Heart left ventricle (tissue), 16 donors: Measurements from ENCODE around the gene ERP27. TPM values are rescaled to one million over a fixed set of nuclear protein-coding genes. Genes with fewer than 3 reads are reported as not detected.

Experiments used
- ATAC-seq, 4 donors: fragments of 200-7000 bp; cut with Tn5 transposase; one replicate each; pipeline ENCODE4 v1.9.1; 2020 to 2022; ENCODE audit warnings: moderate library complexity in 4 of 4, mild to moderate bottlenecking in 3 of 4, moderate number of reproducible peaks in 1 of 4
- DNase-seq, 5 donors: peaks; one replicate each; pipeline ENCODE4 v3.0.0-alpha.2; 2020
- H3K27ac ChIP-seq, 12 donors: fragments of 200-600 bp; sonication (generic) in 4 of 12; one replicate each; pipeline versions ENCODE4 v1.5.0 to v1.8.0; 2016 to 2022; ENCODE audit warnings: mild to moderate bottlenecking in 2 of 12
- H3K27me3 ChIP-seq, 9 donors: fragments of 200-600 bp; sonication (generic) in 2 of 9; one replicate each; pipeline versions ENCODE4 v1.5.1 to v1.8.0; 2016 to 2022; ENCODE audit warnings: mild to moderate bottlenecking in 3 of 9
- H3K36me3 ChIP-seq, 9 donors: fragments of 200-600 bp; sonication (generic) in 2 of 9; one replicate each; pipeline versions ENCODE4 v1.5.0 to v1.8.0; 2018 to 2022; ENCODE audit warnings: mild to moderate bottlenecking in 2 of 9
- H3K4me1 ChIP-seq, 12 donors: fragments of 200-600 bp; sonication (generic) in 4 of 12; one replicate each; pipeline versions ENCODE4 v1.5.0 to v1.8.0; 2016 to 2022; ENCODE audit warnings: mild to moderate bottlenecking in 3 of 12
- H3K4me3 ChIP-seq, 12 donors: fragments of 200-600 bp; sonication (generic) in 4 of 12; one replicate each; pipeline versions ENCODE4 v1.5.0 to v1.8.0; 2017 to 2022; ENCODE audit warnings: mild to moderate bottlenecking in 9 of 12, moderate library complexity in 4 of 12
- H3K9me3 ChIP-seq, 12 donors: fragments of 200-600 bp; sonication (generic) in 4 of 12; one replicate each; pipeline versions ENCODE4 v1.5.0 to v1.8.0; 2016 to 2022; ENCODE audit warnings: mild to moderate bottlenecking in 1 of 12
- POLR2A ChIP-seq, 2 donors: fragments of 450-650 bp; IDR thresholded peaks; one replicate each; pipeline ENCODE4 v1.6.1; 2017; ENCODE audit warnings: antibody characterized with exemption in 2 of 2, mild to moderate bottlenecking in 2 of 2, moderate library complexity in 2 of 2
- WGBS, 4 donors: extraction: QIAGEN DNeasy Blood & Tissue Kit in 2 of 4; methylation state at CpG; one replicate each; pipeline versions ENCODE4 v1.1.5 to v1.1.7; 2013 to 2018; 5-methylcytosine and 5-hydroxymethylcytosine counted together
- intact Hi-C, 10 donors: fragments of 100-400 bp; cut with DNase I; formaldehyde crosslinking; loops; one replicate each; pipeline versions ENCODE4 v1.11.1 to v1.14.2; 2022
- polyA plus RNA-seq, 2 donors: library from polyadenylated mRNA; stranded (reverse); fragments of 200-250 nt; gene quantifications; one replicate each; pipeline ENCODE4 v1.2.3, GENCODE V29; 2013
- total RNA-seq, 9 donors: library from RNA; depleted of rRNA in 2 of 9; stranded (reverse); fragments of >200 nt in 2 of 9; fragmentation: NEBNext Ultra II Directional in 3 of 9; extraction: Animal tissue kit (Norgen Biotek cat#: 25700) in 3 of 9; gene quantifications; one replicate each; pipeline versions ENCODE4 v1.1.0 to v1.2.4, GENCODE V29; 2016 to 2023
- TF ChIP-seq, protein P1 (sequence below), 12 donors: fragments of 200-600 bp; sonication (generic) in 4 of 12; IDR thresholded peaks; one replicate each; pipeline versions ENCODE4 v1.5.0 to v1.8.0; 2018 to 2022; ENCODE audit warnings: antibody characterized with exemption in 12 of 12, mild to moderate bottlenecking in 5 of 12
- donor health status: ischemic (EF 13 %, LVEDD 7.1; RV severe dilation, severe dysfunction).
- donor health status: healthy with polysubstance abuse.
- donor health status: DM: no; HTN: yes; CAD: no.
- donor health status: DM: no; HTN: no; CAD: no.
- donor health status: ischemic (EF 25% LVEDD 6.9; RV normal size, moderate dysfunction).
- donor health status: ischemic (EF 25% LVEDD 5.7; RV mildly dilated, moderate dysfunction).
- donor health status: healthy.
- donor health status: DM: yes; HTN: yes; CAD: no.
- donor health status: ischemic (EF 35%, LVEDD 5.7; RV mildly dilated, moderate dysfunction).
- donor health status: nonischemic (EF 11% LVEDD 7.7; RV severe dilation, severe dysfunction).
- donor health status: DM: yes; HTN: yes; CAD: no.
- donor health status: PGD.
- donor health status: ischemic (EF 29% LVEDD 5.4; RV normal size, mild dysfunction).
- donor health status: nonischemic (EF 23%, LVEDD 6.1; RV moderate dilation, normal function).

Gene ERP27
- total and polyA plus RNA-seq, 11 donors, result 0.12 to 0.93 (median 0.22) TPM; not detected in 2

DNA sequence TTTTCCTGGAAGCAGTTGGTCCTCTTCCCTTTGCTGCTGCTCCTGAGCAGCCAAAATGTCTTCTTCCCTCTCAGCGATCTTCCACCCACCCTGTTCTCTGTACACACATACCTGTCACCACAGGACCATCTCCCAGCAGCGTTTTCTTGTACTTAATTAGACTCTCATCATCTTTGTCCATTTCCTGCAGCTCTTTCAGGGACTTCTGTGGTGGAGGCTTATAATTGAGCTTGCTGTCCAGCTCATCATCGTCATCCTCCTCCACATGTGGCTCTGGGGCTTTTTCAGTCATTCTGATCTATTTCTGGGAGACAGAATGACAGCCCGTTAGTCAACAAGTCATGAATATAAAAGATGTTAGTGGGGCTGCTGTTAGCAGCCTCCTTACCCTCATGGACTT is 12.1 kb upstream of the ERP27 start:
- WGBS, 4 donors, result 53 to 68% (median 60%) methylated on average over 4 of the region's 4 CpGs
- Histone ChIP-seq H3K4me3 (peak overlapping the region in 1 of 12 donors; percentile 18), H3K4me1 (peaks cover 5 to 96% (median 59%) of the 10 kb centered on the region in 12 donors), H3K9me3 (no peaks in the 10 kb centered on the region), H3K36me3 (peaks cover 0 to 56% (median 39%) of the 10 kb centered on the region in 9 donors), H3K27me3 (no peaks in the 10 kb centered on the region), H3K27ac (peak overlapping the region in 9 of 12 donors; percentile 33 to 92 (median 78))
- TF ChIP-seq POLR2A (IDR thresholded peaks at IDR 0.05), result no peak
- TF ChIP-seq, protein P1, sequence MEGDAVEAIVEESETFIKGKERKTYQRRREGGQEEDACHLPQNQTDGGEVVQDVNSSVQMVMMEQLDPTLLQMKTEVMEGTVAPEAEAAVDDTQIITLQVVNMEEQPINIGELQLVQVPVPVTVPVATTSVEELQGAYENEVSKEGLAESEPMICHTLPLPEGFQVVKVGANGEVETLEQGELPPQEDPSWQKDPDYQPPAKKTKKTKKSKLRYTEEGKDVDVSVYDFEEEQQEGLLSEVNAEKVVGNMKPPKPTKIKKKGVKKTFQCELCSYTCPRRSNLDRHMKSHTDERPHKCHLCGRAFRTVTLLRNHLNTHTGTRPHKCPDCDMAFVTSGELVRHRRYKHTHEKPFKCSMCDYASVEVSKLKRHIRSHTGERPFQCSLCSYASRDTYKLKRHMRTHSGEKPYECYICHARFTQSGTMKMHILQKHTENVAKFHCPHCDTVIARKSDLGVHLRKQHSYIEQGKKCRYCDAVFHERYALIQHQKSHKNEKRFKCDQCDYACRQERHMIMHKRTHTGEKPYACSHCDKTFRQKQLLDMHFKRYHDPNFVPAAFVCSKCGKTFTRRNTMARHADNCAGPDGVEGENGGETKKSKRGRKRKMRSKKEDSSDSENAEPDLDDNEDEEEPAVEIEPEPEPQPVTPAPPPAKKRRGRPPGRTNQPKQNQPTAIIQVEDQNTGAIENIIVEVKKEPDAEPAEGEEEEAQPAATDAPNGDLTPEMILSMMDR (IDR thresholded peaks at IDR 0.05), result no peak
- intact Hi-C loops, result loop anchor here in 3 of 10 donors (5.0 kb wide), 3 partner anchors 48 to 108 kb away; partner anchors contain the start of gene ART4 (in 1 of the 3)
- ATAC-seq (no peak), DNase-seq (no peak)

DNA sequence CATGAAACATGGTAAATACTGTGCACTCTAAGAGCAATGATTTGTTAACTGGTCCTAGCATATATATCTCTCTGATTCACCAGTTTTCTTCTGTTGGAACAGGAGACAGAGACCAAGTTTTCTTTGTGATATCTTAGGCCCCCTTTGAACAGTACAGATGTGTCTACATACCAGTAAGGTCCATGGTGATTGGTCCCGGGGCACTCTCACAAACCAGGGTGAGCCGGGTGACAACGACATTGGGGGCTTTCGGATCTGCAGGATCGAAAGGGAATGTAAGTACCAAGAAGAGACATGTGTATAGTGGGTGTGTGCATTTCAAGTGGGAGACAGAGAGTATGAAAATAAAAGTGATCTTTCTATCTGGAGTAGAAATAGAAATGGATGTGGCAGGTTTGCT is 11.3 kb upstream of the ERP27 start:
- intact Hi-C loops, result loop anchor here in 4 of 10 donors (5.0 kb wide), 4 partner anchors 37 to 107 kb away; partner anchors contain the start of gene ART4 (in 1 of the 4)
- TF ChIP-seq POLR2A (IDR thresholded peaks at IDR 0.05), result no peak
- TF ChIP-seq, protein P1 (IDR thresholded peaks at IDR 0.05), result no peak
- no peak for DNase-seq
- whole genome bisulfite sequencing, 4 donors, result 94 to 98% (median 96%) methylated on average over 5 of the region's 5 CpGs
- Histone ChIP-seq H3K4me3 (no peak overlapping the region), H3K27me3 (no peaks in the 10 kb centered on the region), H3K27ac (peak overlapping the region in 11 of 12 donors; percentile 15 to 92 (median 76)), H3K36me3 (peaks cover 0 to 60% (median 47%) of the 10 kb centered on the region in 9 donors), H3K4me1 (peaks cover 5 to 88% (median 59%) of the 10 kb centered on the region in 12 donors), H3K9me3 (no peaks in the 10 kb centered on the region)
- no peak for ATAC-seq

DNA sequence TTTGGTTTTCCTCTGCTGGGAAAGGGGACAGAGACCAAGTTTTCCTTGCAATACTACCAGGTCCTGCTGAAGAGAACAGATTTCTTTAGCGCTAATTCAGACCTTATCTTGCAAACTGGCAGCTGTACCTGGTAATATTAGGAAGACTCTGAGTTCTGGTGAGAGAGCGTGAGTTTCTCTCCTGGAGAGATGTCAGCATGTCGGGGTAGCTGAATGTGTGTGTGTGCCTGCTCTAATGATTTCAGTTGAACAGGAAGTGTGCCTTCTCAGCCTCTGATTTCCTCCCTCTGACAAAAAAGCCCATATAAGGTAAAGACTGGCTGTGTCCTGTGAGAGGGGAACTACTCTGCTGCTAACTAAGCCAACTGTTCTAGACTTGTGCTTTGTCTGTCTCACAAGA is 10.3 kb upstream of the ERP27 start:
- intact Hi-C loops, result loop anchor here in 2 of 10 donors (5.0 kb wide), 2 partner anchors 36 to 46 kb away; no protein-coding TSS in a partner anchor
- 3 to 14% (median 8%) methylated on average over 3 of the region's 3 CpGs for WGBS, 4 donors
- Histone ChIP-seq H3K4me3 (peak overlapping the region in 3 of 12 donors; percentile 2 to 17 (median 4)), H3K27me3 (no peaks in the 10 kb centered on the region), H3K4me1 (peaks cover 5 to 79% (median 50%) of the 10 kb centered on the region in 12 donors), H3K27ac (peak overlapping the region; percentile 15 to 92 (median 76)), H3K36me3 (peaks cover 0 to 67% (median 53%) of the 10 kb centered on the region in 9 donors), H3K9me3 (no peaks in the 10 kb centered on the region)
- peak in 1 of 2 donors; percentile 55 for TF ChIP-seq POLR2A (IDR thresholded peaks at IDR 0.05)
- TF ChIP-seq, protein P1 (IDR thresholded peaks at IDR 0.05), result no peak
- ATAC-seq (peak; percentile 73 to 93 (median 88)), DNase-seq (peak in 2 of 5 donors; percentile 36 to 39)

DNA sequence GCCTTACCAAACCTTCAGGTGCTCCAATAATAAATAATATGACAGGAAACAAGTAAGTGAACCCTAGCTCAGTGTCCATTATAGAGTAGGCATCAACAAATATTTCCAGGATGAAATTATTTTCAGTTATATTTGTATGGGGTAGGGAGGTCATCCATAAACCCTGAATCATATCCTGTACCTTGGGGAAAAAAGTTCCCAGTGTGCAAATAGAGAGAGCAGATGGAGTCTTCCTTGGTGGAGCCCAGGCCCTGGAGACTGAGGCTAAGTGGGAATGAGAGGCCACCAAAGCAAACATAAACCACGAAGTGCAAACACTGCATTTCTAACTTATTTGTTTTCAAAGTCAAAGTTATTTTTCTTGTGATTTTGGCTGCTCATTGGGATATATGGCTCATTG is 8.5 kb upstream of the ERP27 start:
- ATAC-seq (no peak), DNase-seq (no peak)
- Histone ChIP-seq H3K27me3 (no peaks in the 10 kb centered on the region), H3K9me3 (no peaks in the 10 kb centered on the region), H3K27ac (peak overlapping the region in 5 of 12 donors; percentile 5 to 78 (median 32)), H3K36me3 (peaks cover 0 to 85% (median 72%) of the 10 kb centered on the region in 9 donors), H3K4me1 (peaks cover 3 to 60% (median 36%) of the 10 kb centered on the region in 12 donors), H3K4me3 (no peak overlapping the region)
- TF ChIP-seq, protein P1 (IDR thresholded peaks at IDR 0.05), result no peak
- TF ChIP-seq POLR2A (IDR thresholded peaks at IDR 0.05), result no peak
- 79 to 94% (median 83%) methylated on average over 1 of the region's 1 CpG for WGBS, 4 donors
- intact Hi-C loops, result loop anchor here in 2 of 10 donors (5.0 kb wide), 2 partner anchors 35 to 45 kb away; no protein-coding TSS in a partner anchor
